ENCODE measurements around the gene SLC16A5.

Gene SLC16A5

GRCh38 chr17:75113798-75114551 lies 26.2 kb downstream of the SLC16A5 start:
- TF ChIP-seq MYC (IDR thresholded peaks at IDR 0.05; ENCODE audit: low read depth, low read length) (no peak), POLR2A (IDR thresholded peaks at IDR 0.05; ENCODE audit: extremely low read depth, insufficient read length) (no peak), MAX (IDR thresholded peaks at IDR 0.05; ENCODE audit: low read depth, low read length) (peak; percentile 48; the same call in 1 of the 2 replicates), CTCF (IDR thresholded peaks at IDR 0.05; ENCODE audit: low read depth, low read length) (peak; percentile 87)
- H3K4me3 ChIP-seq (ENCODE audit: low read depth, low read length): peak overlapping the region; percentile 56
- peak; percentile 93 for DNase-seq (ENCODE audit: low read depth)

- no peak for DNase-seq (ENCODE audit: low read depth)
- no peak for TF ChIP-seq POLR2A (IDR thresholded peaks at IDR 0.05; ENCODE audit: extremely low read depth, insufficient read length)
- peak overlapping the region; percentile 56 for H3K4me3 ChIP-seq (ENCODE audit: low read depth, low read length)
Measured at GRCh38 chr17:75114552-75115314, 27.0 kb downstream of the SLC16A5 start.

GRCh38 chr17:75115555-75115954 lies 27.8 kb downstream of the SLC16A5 start:
- H3K4me3 ChIP-seq (ENCODE audit: low read depth, low read length): no peak overlapping the region
- no peak for DNase-seq (ENCODE audit: low read depth)
- TF ChIP-seq POLR2A (IDR thresholded peaks at IDR 0.05; ENCODE audit: extremely low read depth, insufficient read length): no peak
- TF ChIP-seq MYC (IDR thresholded peaks at IDR 0.05; ENCODE audit: low read depth, low read length): no peak
- no peak for TF ChIP-seq CTCF (IDR thresholded peaks at IDR 0.05; ENCODE audit: low read depth, low read length)
- no peak for TF ChIP-seq MAX (IDR thresholded peaks at IDR 0.05; ENCODE audit: low read depth, low read length)

GRCh38 chr17:75116737-75117136 lies 29.0 kb downstream of the SLC16A5 start:
- no peak for DNase-seq (ENCODE audit: low read depth)
- TF ChIP-seq CTCF (IDR thresholded peaks at IDR 0.05; ENCODE audit: low read depth, low read length) (no peak), MYC (IDR thresholded peaks at IDR 0.05; ENCODE audit: low read depth, low read length) (no peak), POLR2A (IDR thresholded peaks at IDR 0.05; ENCODE audit: extremely low read depth, insufficient read length) (no peak), MAX (IDR thresholded peaks at IDR 0.05; ENCODE audit: low read depth, low read length) (no peak)
- no peak overlapping the region for H3K4me3 ChIP-seq (ENCODE audit: low read depth, low read length)

GRCh38 chr17:75118307-75118706 lies 30.6 kb downstream of the SLC16A5 start:
- no peak for TF ChIP-seq MYC (IDR thresholded peaks at IDR 0.05; ENCODE audit: low read depth, low read length)
- no peak for TF ChIP-seq POLR2A (IDR thresholded peaks at IDR 0.05; ENCODE audit: extremely low read depth, insufficient read length)
- no peak for TF ChIP-seq CTCF (IDR thresholded peaks at IDR 0.05; ENCODE audit: low read depth, low read length)
- no peak for TF ChIP-seq MAX (IDR thresholded peaks at IDR 0.05; ENCODE audit: low read depth, low read length)
- no peak overlapping the region for H3K4me3 ChIP-seq (ENCODE audit: low read depth, low read length)
- no peak for DNase-seq (ENCODE audit: low read depth)

Measured in NB4 (cell line).